Astrocyte (in vitro differentiated cells and primary cell): Measurements from ENCODE around the gene PADI4. TPM values are rescaled to one million over a fixed set of nuclear protein-coding genes. Genes with fewer than 3 reads are reported as not detected.

Experiments
- DNase-seq: peaks from one replicate; pipeline ENCODE4 v3.0.0-alpha.2; 2010; ENCODE audit warnings: low read depth
- FAIRE-seq: peaks from 2 replicates; lab custom pipeline; 2011; peaks lifted over from hg19 to GRCh38; lab: Jason Lieb, UNC
- H2AFZ ChIP-seq: 2 replicates; pipeline ENCODE4 v1.6.0; 2012; ENCODE audit warnings: low read depth, low read length, inconsistent platforms
- H3K27ac ChIP-seq: 2 replicates; pipeline ENCODE4 v1.5.1; 2011; ENCODE audit warnings: low read depth, low read length, inconsistent platforms
- H3K27me3 ChIP-seq: 2 replicates; pipeline ENCODE4 v1.6.0; 2011; ENCODE audit warnings: low read length, inconsistent platforms; ENCODE audit not compliant: insufficient read depth
- H3K36me3 ChIP-seq: 2 replicates; pipeline ENCODE4 v1.5.1; 2011; ENCODE audit warnings: low read length, inconsistent platforms; ENCODE audit not compliant: insufficient read depth
- H3K4me1 ChIP-seq: 2 replicates; pipeline ENCODE4 v1.5.1; 2011; ENCODE audit warnings: low read length, inconsistent platforms; ENCODE audit not compliant: insufficient read depth
- H3K4me2 ChIP-seq: 2 replicates; pipeline ENCODE4 v1.6.0; 2012; ENCODE audit warnings: low read length, inconsistent platforms
- H3K4me3 ChIP-seq: 2 replicates; pipeline ENCODE4 v1.5.1; 2011; ENCODE audit warnings: low read depth, mild to moderate bottlenecking, low read length, inconsistent platforms; ENCODE audit not compliant: insufficient read depth
- H3K79me2 ChIP-seq: 2 replicates; pipeline ENCODE4 v1.6.0; 2012; ENCODE audit warnings: mild to moderate bottlenecking, low read length, inconsistent platforms; ENCODE audit not compliant: insufficient read depth
- H3K9ac ChIP-seq: 2 replicates; pipeline ENCODE4 v1.6.0; 2012; ENCODE audit warnings: mild to moderate bottlenecking, low read length, inconsistent platforms
- H3K9me3 ChIP-seq: 2 replicates; pipeline ENCODE4 v1.5.1; 2012; ENCODE audit warnings: low read depth, mild to moderate bottlenecking, low read length, inconsistent platforms; ENCODE audit not compliant: insufficient read depth
- H4K20me1 ChIP-seq: 2 replicates; pipeline ENCODE4 v1.6.0; 2012; ENCODE audit warnings: low read length, inconsistent platforms; ENCODE audit not compliant: insufficient read depth
- H3K27ac Mint-ChIP-seq: one replicate; pipeline ENCODE4 v1.8.0; 2021; ENCODE audit warnings: mild to moderate bottlenecking, mixed read lengths; ENCODE audit not compliant: unreplicated experiment
- H3K27me3 Mint-ChIP-seq: one replicate; pipeline ENCODE4 v1.8.0; 2021; ENCODE audit warnings: low read depth, mixed read lengths; ENCODE audit not compliant: unreplicated experiment
- H3K36me3 Mint-ChIP-seq: one replicate; pipeline ENCODE4 v1.8.0; 2021; ENCODE audit warnings: low read depth, mixed read lengths; ENCODE audit not compliant: unreplicated experiment
- H3K4me1 Mint-ChIP-seq: one replicate; pipeline ENCODE4 v1.8.0; 2021; ENCODE audit warnings: low read depth, mixed read lengths; ENCODE audit not compliant: unreplicated experiment
- H3K4me3 Mint-ChIP-seq: one replicate; pipeline ENCODE4 v1.8.0; 2021; ENCODE audit warnings: mild to moderate bottlenecking, moderate library complexity, mixed read lengths; ENCODE audit not compliant: unreplicated experiment
- H3K9me3 Mint-ChIP-seq: one replicate; pipeline ENCODE4 v1.8.0; 2021; ENCODE audit warnings: mild to moderate bottlenecking, mixed read lengths; ENCODE audit not compliant: unreplicated experiment
- EZH2 ChIP-seq: IDR thresholded peaks from 2 replicates; pipeline ENCODE4 v1.6.1; 2012; ENCODE audit warnings: mild to moderate bottlenecking, low read length, inconsistent platforms; ENCODE audit not compliant: insufficient read depth
- total RNA-seq: library from RNA; stranded (reverse); gene quantifications from 2 replicates; pipeline ENCODE4 v1.2.1, GENCODE V29; 2021
- TF ChIP-seq, protein P1 (sequence below): IDR thresholded peaks from 2 replicates; pipeline ENCODE4 v1.5.1; 2011; ENCODE audit warnings: low read depth, mild to moderate bottlenecking, inconsistent platforms, low read length, moderate library complexity; ENCODE audit not compliant: insufficient read depth

The PADI4 gene
- total RNA-seq, 1 donor from 2014 or later = not detected

DNA sequence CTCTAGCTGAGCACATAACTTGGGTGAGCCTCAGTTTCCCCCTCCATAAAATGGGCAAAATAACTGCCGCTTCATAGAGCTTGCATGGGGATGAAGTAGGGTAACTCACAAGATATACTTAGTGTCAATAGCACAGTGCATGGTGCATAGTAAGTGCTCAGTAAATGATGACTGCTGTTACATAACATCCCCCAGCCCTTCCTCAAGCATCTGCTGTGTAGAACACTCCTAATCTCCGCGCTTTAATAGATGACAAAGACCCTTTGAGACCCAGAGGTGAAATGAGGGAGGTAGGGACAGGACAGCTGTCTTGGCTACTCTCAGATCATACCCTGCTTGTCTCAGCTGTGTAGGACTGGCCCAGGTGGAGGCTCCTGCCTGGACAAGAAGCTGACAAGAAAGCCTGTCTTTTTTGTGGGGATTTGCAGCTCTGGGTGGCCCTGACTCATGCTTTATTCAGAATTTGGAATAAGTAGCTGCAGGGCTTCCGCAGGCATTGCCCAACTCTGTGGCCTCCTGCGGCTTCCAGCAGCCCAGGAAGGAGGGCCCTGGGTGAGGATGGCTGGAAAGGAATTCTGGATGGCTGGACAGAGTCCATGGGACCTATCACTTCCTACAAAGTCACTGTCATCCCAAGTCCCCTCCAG is 20.7 kb upstream of the PADI4 start:
- TF ChIP-seq, protein P1, sequence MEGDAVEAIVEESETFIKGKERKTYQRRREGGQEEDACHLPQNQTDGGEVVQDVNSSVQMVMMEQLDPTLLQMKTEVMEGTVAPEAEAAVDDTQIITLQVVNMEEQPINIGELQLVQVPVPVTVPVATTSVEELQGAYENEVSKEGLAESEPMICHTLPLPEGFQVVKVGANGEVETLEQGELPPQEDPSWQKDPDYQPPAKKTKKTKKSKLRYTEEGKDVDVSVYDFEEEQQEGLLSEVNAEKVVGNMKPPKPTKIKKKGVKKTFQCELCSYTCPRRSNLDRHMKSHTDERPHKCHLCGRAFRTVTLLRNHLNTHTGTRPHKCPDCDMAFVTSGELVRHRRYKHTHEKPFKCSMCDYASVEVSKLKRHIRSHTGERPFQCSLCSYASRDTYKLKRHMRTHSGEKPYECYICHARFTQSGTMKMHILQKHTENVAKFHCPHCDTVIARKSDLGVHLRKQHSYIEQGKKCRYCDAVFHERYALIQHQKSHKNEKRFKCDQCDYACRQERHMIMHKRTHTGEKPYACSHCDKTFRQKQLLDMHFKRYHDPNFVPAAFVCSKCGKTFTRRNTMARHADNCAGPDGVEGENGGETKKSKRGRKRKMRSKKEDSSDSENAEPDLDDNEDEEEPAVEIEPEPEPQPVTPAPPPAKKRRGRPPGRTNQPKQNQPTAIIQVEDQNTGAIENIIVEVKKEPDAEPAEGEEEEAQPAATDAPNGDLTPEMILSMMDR = no peak
- no peak for TF ChIP-seq EZH2
- no peak overlapping the region for H2AFZ ChIP-seq
- Mint-ChIP-seq H3K4me3 (no peak overlapping the region), H3K27me3 (peaks cover 40% of the 10 kb centered on the region), H3K9me3 (no peaks in the 10 kb centered on the region), H3K4me1 (peaks cover 5% of the 10 kb centered on the region), H3K27ac (no peak overlapping the region), H3K36me3 (peaks cover 2% of the 10 kb centered on the region)
- H4K20me1 ChIP-seq = no peaks in the 10 kb centered on the region
- no peak overlapping the region for H3K27ac ChIP-seq
- DNase-seq (peak; percentile 79), FAIRE-seq (peak; percentile 29)
- peak overlapping the region; percentile 59 for H3K4me2 ChIP-seq
- no peak overlapping the region for H3K9ac ChIP-seq
- peaks cover 19% of the 10 kb centered on the region for H3K4me1 ChIP-seq
- H3K79me2 ChIP-seq = no peaks in the 10 kb centered on the region
- peaks cover 5% of the 10 kb centered on the region for H3K27me3 ChIP-seq
- no peaks in the 10 kb centered on the region for H3K36me3 ChIP-seq
- no peak overlapping the region for H3K4me3 ChIP-seq
- no peaks in the 10 kb centered on the region for H3K9me3 ChIP-seq

DNA sequence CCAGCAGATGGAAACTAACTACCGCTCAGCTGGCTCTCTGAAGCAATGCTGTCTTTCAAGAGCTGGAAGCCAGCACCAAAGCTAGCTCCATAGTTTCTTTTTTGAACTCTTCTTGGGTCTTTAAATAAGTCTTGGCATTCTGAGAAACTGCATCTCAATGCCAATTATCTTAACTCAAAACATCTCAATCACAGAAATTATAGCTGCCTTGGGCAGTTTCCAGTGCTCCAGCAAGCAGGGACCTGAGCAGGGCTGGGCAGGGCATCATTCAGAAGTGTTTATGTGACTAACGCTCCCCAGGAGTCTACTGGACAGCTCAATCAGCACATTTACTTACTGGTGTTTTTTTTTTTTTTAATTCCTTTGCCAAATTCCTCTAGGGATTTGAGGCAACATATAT is 18.3 kb upstream of the PADI4 start:
- H3K36me3 Mint-ChIP-seq = no peaks in the 10 kb centered on the region
- DNase-seq (peak; percentile 64), FAIRE-seq (peak; percentile 32)
- H3K4me3 Mint-ChIP-seq = no peak overlapping the region
- Histone ChIP-seq H3K4me3 (no peak overlapping the region), H3K27me3 (peaks cover 5% of the 10 kb centered on the region), H3K27ac (no peak overlapping the region), H4K20me1 (no peaks in the 10 kb centered on the region), H3K9ac (no peak overlapping the region), H3K4me1 (peaks cover 19% of the 10 kb centered on the region), H3K4me2 (peak overlapping the region; percentile 27), H3K79me2 (no peaks in the 10 kb centered on the region), H3K36me3 (no peaks in the 10 kb centered on the region), H3K9me3 (no peaks in the 10 kb centered on the region), H2AFZ (no peak overlapping the region)
- peaks cover 32% of the 10 kb centered on the region for H3K27me3 Mint-ChIP-seq
- TF ChIP-seq EZH2 = no peak
- TF ChIP-seq, protein P1 = no peak
- H3K27ac Mint-ChIP-seq = no peak overlapping the region
- H3K9me3 Mint-ChIP-seq = peaks cover 2% of the 10 kb centered on the region
- H3K4me1 Mint-ChIP-seq = peaks cover 5% of the 10 kb centered on the region

GRCh38 chr1:17290553-17290952 is 17.4 kb upstream of the PADI4 start:
- peaks cover 2% of the 10 kb centered on the region for H3K9me3 Mint-ChIP-seq
- Histone ChIP-seq H3K79me2 (no peaks in the 10 kb centered on the region), H3K27ac (no peak overlapping the region), H3K9me3 (no peaks in the 10 kb centered on the region), H3K4me1 (peaks cover 19% of the 10 kb centered on the region), H3K9ac (no peak overlapping the region), H3K4me3 (no peak overlapping the region), H2AFZ (no peak overlapping the region), H3K36me3 (no peaks in the 10 kb centered on the region), H3K4me2 (no peak overlapping the region), H3K27me3 (peaks cover 5% of the 10 kb centered on the region), H4K20me1 (no peaks in the 10 kb centered on the region)
- H3K27me3 Mint-ChIP-seq = peaks cover 28% of the 10 kb centered on the region
- no peak for TF ChIP-seq EZH2
- TF ChIP-seq, protein P1 = no peak
- no peak for DNase-seq
- no peak overlapping the region for H3K4me3 Mint-ChIP-seq
- peaks cover 5% of the 10 kb centered on the region for H3K4me1 Mint-ChIP-seq
- H3K36me3 Mint-ChIP-seq = no peaks in the 10 kb centered on the region
- peak overlapping the region; percentile 26 for H3K27ac Mint-ChIP-seq
- FAIRE-seq = no peak
